DND-41 (cell line): ENCODE data around the gene DENND2A.

Experiments used
- EZH2 ChIP-seq: IDR thresholded peaks from 3 replicates; pipeline ENCODE4 v1.6.1; 2012; ENCODE audit warnings: borderline replicate concordance, low read depth, mild to moderate bottlenecking, moderate library complexity, low read length, inconsistent platforms; ENCODE audit not compliant: severe bottlenecking
- TF ChIP-seq, protein P1 (sequence below): IDR thresholded peaks from 2 replicates; pipeline ENCODE4 v1.5.1; 2012; ENCODE audit warnings: borderline replicate concordance, low read length, moderate library complexity, mild to moderate bottlenecking; ENCODE audit not compliant: poor library complexity, severe bottlenecking; ENCODE audit errors: extremely low read depth

DNA sequence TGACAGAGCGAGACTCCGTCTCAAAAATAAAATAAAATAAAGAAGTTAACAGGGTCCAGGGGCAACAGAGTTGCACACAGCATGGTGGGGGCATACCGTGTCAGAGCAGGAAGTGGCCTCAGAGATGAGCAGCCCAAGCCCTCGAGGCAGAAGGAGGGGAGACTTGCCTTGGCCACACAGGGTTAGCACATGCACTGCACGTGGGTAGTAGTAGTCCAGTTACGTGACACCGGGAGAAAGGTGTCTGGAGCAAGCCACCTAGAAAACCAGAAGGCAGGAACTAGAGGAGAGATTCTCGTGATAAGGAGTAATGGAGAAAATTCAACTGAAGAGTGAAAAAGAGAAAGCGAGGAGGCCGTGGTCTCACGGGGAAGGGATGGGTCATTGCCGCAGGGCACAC, 9.8 kb upstream of the DENND2A start:
- no peak for TF ChIP-seq EZH2
- TF ChIP-seq, protein P1, sequence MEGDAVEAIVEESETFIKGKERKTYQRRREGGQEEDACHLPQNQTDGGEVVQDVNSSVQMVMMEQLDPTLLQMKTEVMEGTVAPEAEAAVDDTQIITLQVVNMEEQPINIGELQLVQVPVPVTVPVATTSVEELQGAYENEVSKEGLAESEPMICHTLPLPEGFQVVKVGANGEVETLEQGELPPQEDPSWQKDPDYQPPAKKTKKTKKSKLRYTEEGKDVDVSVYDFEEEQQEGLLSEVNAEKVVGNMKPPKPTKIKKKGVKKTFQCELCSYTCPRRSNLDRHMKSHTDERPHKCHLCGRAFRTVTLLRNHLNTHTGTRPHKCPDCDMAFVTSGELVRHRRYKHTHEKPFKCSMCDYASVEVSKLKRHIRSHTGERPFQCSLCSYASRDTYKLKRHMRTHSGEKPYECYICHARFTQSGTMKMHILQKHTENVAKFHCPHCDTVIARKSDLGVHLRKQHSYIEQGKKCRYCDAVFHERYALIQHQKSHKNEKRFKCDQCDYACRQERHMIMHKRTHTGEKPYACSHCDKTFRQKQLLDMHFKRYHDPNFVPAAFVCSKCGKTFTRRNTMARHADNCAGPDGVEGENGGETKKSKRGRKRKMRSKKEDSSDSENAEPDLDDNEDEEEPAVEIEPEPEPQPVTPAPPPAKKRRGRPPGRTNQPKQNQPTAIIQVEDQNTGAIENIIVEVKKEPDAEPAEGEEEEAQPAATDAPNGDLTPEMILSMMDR: no peak
